NCI-H446 (cell line): Measurements from ENCODE around the gene CACNA1E.
"Not testable (repeated sequence)": the region's sequence is repeated elsewhere in the genome, so short reads cannot be mapped to it uniquely, and the experiment has no call there.

Source experiments
- DNase-seq, 2 experiments: peaks; one replicate each; lab custom pipeline; 2025; lab: John Stamatoyannopoulos, UW

CACNA1E gene

GRCh38 chr1:181809991-181810545 lies 326.8 kb downstream of the CACNA1E start:
- DNase-seq = no peak

GRCh38 chr1:181812208-181812607 lies 328.9 kb downstream of the CACNA1E start:
- no peak for DNase-seq

GRCh38 chr1:181813266-181813665 lies 329.9 kb downstream of the CACNA1E start:
- no peak for DNase-seq

GRCh38 chr1:181816608-181817007 lies 333.3 kb downstream of the CACNA1E start:
- no peak for DNase-seq

GRCh38 chr1:181817091-181817490 lies 333.8 kb downstream of the CACNA1E start:
- DNase-seq = no peak

GRCh38 chr1:181818459-181818858 lies 335.1 kb downstream of the CACNA1E start:
- no peak for DNase-seq

- DNase-seq = no peak
Measured at GRCh38 chr1:181818943-181819342, 335.6 kb downstream of the CACNA1E start.

- DNase-seq = no peak
Measured at GRCh38 chr1:181821701-181822100, 338.4 kb downstream of the CACNA1E start.

- not testable (repeated sequence) for DNase-seq
Measured at GRCh38 chr1:181832173-181832880, 349.0 kb downstream of the CACNA1E start.

GRCh38 chr1:181846001-181846645 lies 362.8 kb downstream of the CACNA1E start:
- no peak for DNase-seq

GRCh38 chr1:181846681-181847080 lies 363.4 kb downstream of the CACNA1E start:
- no peak for DNase-seq

- DNase-seq = no peak
Measured at GRCh38 chr1:181849071-181849470, 365.8 kb downstream of the CACNA1E start.

GRCh38 chr1:181854212-181854611 lies 370.9 kb downstream of the CACNA1E start:
- DNase-seq = not testable (repeated sequence)

GRCh38 chr1:181855380-181855779 lies 372.1 kb downstream of the CACNA1E start:
- no peak for DNase-seq
